ENCODE measurements around the gene SULT1A3.
"Not testable (repeated sequence)": the region's sequence is repeated elsewhere in the genome, so short reads cannot be mapped to it uniquely, and the experiment has no call there.

The SULT1A3 gene

GRCh38 chr16:30176876-30177275 is 22.2 kb upstream of the SULT1A3 start:
- H3K27me3 ChIP-seq (ENCODE audit: insufficient read depth, low read length); H3K27ac ChIP-seq (ENCODE audit: low read depth, low read length); H3K79me2 ChIP-seq (ENCODE audit: control insufficient read depth, insufficient read depth, low read length, unreplicated experiment); H3K4me3 ChIP-seq (ENCODE audit: low read depth, low read length); H2AFZ ChIP-seq (ENCODE audit: low read length, unreplicated experiment); H3K4me1 ChIP-seq (ENCODE audit: control insufficient read depth, insufficient read depth, low read length, unreplicated experiment); H3K36me3 ChIP-seq (ENCODE audit: insufficient read depth, low read length): not testable (repeated sequence)

DNA sequence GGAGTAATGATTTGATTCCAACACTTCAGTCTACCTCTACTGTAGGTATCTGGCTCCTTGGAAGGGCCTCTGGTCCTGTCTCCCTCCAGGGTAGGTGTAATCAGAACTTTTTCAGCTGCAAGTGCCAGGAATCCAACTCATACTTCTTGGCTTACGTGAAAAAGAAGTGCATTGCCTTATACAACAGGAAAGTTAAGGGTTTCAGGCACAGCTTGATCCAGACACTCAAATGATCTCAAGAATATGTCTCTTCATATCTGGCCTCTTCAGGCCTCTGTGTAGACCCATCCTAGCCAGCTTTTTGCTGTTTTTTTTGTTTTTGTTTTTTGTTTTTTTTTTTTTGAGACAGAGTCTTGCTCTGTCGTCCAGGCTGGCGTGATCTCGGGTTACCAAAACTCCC is 19.9 kb upstream of the SULT1A3 start:
- H3K27ac ChIP-seq (ENCODE audit: low read depth, low read length) = no peak overlapping the region
- no peaks in the 10 kb centered on the region for H3K36me3 ChIP-seq (ENCODE audit: insufficient read depth, low read length)

GRCh38 chr16:30179931-30180330 is 19.1 kb upstream of the SULT1A3 start:
- Histone ChIP-seq H2AFZ (ENCODE audit: low read length, unreplicated experiment) (no peak overlapping the region), H3K4me1 (ENCODE audit: control insufficient read depth, insufficient read depth, low read length, unreplicated experiment) (no peaks in the 10 kb centered on the region), H3K27me3 (ENCODE audit: insufficient read depth, low read length) (no peaks in the 10 kb centered on the region), H3K27ac (ENCODE audit: low read depth, low read length) (no peak overlapping the region), H3K79me2 (ENCODE audit: control insufficient read depth, insufficient read depth, low read length, unreplicated experiment) (no peaks in the 10 kb centered on the region), H3K36me3 (ENCODE audit: insufficient read depth, low read length) (no peaks in the 10 kb centered on the region), H3K4me3 (ENCODE audit: low read depth, low read length) (no peak overlapping the region)

More for the DNA sequence above, 19.9 kb upstream of the SULT1A3 start:
- H3K27me3 ChIP-seq (ENCODE audit: insufficient read depth, low read length) = no peaks in the 10 kb centered on the region
- no peaks in the 10 kb centered on the region for H3K4me1 ChIP-seq (ENCODE audit: control insufficient read depth, insufficient read depth, low read length, unreplicated experiment)
- no peak overlapping the region for H2AFZ ChIP-seq (ENCODE audit: low read length, unreplicated experiment)
- no peak overlapping the region for H3K4me3 ChIP-seq (ENCODE audit: low read depth, low read length)
- no peaks in the 10 kb centered on the region for H3K79me2 ChIP-seq (ENCODE audit: control insufficient read depth, insufficient read depth, low read length, unreplicated experiment)

DNA sequence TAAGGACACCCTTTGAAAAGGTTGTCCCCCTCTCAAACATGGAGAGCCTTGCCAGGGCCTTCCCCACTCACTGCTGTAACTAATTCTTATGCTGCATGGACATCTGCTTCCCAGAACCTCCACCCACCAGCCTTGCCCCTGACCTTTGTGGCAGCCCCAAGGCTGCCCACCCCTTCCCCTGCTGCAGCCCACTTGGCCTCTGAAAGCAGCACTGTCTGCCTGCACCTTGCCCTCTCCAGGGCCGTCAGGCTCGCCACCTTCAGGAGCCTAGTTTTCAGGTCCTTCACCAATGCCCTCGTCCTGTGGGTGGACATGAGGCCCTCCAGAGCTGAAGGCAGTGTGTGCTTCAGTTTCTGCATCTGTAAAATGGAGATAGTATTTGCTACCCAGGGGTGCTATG is 18.3 kb upstream of the SULT1A3 start:
- no peaks in the 10 kb centered on the region for H3K36me3 ChIP-seq (ENCODE audit: insufficient read depth, low read length)

GRCh38 chr16:30183233-30184095 is 15.6 kb upstream of the SULT1A3 start, which contains the start of gene CORO1A:
Gene CORO1A, plus strand, starts transcription at chr16:30183602. Its CDS starts 1,608 bp downstream, at chr16:30185210.
- Histone ChIP-seq H3K36me3 (ENCODE audit: insufficient read depth, low read length) (no peaks in the 10 kb centered on the region), H3K4me1 (ENCODE audit: control insufficient read depth, insufficient read depth, low read length, unreplicated experiment) (no peaks in the 10 kb centered on the region), H3K27me3 (ENCODE audit: insufficient read depth, low read length) (no peaks in the 10 kb centered on the region), H2AFZ (ENCODE audit: low read length, unreplicated experiment) (peak within 1 kb of the TSS; percentile 37), H3K4me3 (ENCODE audit: low read depth, low read length) (peak within 1 kb of the TSS; percentile 77), H3K79me2 (ENCODE audit: control insufficient read depth, insufficient read depth, low read length, unreplicated experiment) (no peaks in the 10 kb centered on the region), H3K27ac (ENCODE audit: low read depth, low read length) (no peak within 1 kb of the TSS)

More for the DNA sequence above, 18.3 kb upstream of the SULT1A3 start:
- H3K4me1 ChIP-seq (ENCODE audit: control insufficient read depth, insufficient read depth, low read length, unreplicated experiment) = no peaks in the 10 kb centered on the region
- no peaks in the 10 kb centered on the region for H3K27me3 ChIP-seq (ENCODE audit: insufficient read depth, low read length)
- H3K27ac ChIP-seq (ENCODE audit: low read depth, low read length) = no peak overlapping the region
- no peak overlapping the region for H3K4me3 ChIP-seq (ENCODE audit: low read depth, low read length)
- no peaks in the 10 kb centered on the region for H3K79me2 ChIP-seq (ENCODE audit: control insufficient read depth, insufficient read depth, low read length, unreplicated experiment)
- H2AFZ ChIP-seq (ENCODE audit: low read length, unreplicated experiment) = no peak overlapping the region

DNA sequence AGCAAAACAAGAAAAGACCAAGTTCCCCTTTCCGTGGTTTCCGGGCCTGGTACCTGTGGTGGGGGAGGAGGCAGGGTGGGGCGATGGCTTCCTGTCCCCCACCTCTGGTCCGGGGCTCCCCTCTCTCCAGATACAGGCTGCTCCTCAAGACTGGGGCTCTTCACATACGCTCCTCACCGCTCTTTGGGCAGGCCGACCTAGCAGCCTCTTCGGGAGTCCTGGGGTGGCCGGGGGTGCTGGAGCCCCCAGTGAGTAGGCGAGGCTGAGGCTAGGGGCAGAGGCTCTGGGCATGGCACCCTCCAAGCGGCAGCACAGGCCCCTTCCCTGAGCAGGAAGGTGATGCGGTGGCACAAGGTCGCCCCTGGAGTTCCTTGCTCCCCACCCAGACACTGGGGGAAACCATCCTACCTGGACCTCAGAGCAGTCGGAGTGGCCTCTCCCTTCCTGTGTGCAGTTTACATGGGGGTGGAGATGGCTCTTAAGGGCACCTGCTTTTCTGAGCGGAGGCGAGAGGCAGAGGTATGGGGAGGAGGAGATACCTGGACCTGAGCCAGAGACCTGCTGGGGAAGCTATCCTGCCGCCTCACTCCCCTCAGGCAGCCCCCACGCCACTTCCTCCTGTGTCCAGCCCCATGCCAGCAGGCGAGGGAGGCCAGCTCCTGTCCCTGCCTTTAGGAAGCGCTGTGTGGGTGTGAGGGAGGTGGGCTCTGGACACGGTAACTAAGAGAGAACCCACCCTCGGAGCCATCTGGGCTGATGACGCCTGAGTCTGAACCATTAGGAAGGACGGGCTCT is 14.8 kb upstream of the SULT1A3 start:
- no peak overlapping the region for H2AFZ ChIP-seq (ENCODE audit: low read length, unreplicated experiment)

GRCh38 chr16:30184891-30185682 is 14.0 kb upstream of the SULT1A3 start:
- Histone ChIP-seq H3K36me3 (ENCODE audit: insufficient read depth, low read length) (no peaks in the 10 kb centered on the region), H3K79me2 (ENCODE audit: control insufficient read depth, insufficient read depth, low read length, unreplicated experiment) (no peaks in the 10 kb centered on the region), H2AFZ (ENCODE audit: low read length, unreplicated experiment) (no peak overlapping the region), H3K4me1 (ENCODE audit: control insufficient read depth, insufficient read depth, low read length, unreplicated experiment) (no peaks in the 10 kb centered on the region), H3K4me3 (ENCODE audit: low read depth, low read length) (no peak overlapping the region), H3K27ac (ENCODE audit: low read depth, low read length) (no peak overlapping the region), H3K27me3 (ENCODE audit: insufficient read depth, low read length) (no peaks in the 10 kb centered on the region)

More for the DNA sequence above, 14.8 kb upstream of the SULT1A3 start:
- Histone ChIP-seq H3K36me3 (ENCODE audit: insufficient read depth, low read length) (no peaks in the 10 kb centered on the region), H3K27ac (ENCODE audit: low read depth, low read length) (no peak overlapping the region), H3K27me3 (ENCODE audit: insufficient read depth, low read length) (no peaks in the 10 kb centered on the region), H3K79me2 (ENCODE audit: control insufficient read depth, insufficient read depth, low read length, unreplicated experiment) (no peaks in the 10 kb centered on the region), H3K4me3 (ENCODE audit: low read depth, low read length) (peak overlapping the region; percentile 77), H3K4me1 (ENCODE audit: control insufficient read depth, insufficient read depth, low read length, unreplicated experiment) (no peaks in the 10 kb centered on the region)

DNA sequence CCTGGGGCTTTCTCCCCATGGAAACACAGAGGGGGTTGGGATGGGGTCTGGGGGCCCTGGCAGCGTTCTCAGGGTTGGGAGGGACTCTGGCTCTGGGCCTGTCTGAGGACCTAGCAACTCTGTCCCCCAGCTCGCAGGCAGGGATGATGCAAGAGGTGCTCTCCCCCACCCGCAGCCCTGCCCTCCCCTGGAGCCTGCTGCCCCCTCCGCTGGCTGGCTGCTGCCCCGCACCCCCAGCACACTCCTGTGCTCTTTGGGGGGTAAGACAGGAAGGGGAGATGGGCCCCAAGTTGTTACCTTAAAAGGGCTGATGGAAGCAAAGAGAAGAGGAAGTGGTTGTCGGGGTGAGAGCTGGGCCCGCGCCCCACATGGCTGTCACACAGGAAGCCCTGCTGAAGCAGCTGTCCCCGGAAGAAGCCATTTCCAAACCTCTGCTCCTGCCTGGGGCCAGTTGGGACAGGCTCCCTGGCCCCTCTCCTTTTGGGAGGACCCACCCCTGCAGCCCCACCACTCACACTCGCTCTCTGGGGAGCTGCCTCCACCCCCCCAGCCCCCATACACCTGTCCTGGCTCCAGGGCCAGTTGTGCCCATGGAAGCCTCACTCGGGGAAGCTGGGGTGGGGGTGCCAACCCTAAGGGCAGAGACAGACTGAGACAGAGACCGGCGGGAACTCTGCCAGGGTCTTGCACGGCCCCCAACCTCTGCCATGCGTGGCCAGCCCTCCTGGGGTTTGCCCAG is 13.2 kb upstream of the SULT1A3 start:
- Histone ChIP-seq H2AFZ (ENCODE audit: low read length, unreplicated experiment) (no peak overlapping the region), H3K27me3 (ENCODE audit: insufficient read depth, low read length) (no peaks in the 10 kb centered on the region), H3K4me3 (ENCODE audit: low read depth, low read length) (no peak overlapping the region), H3K27ac (ENCODE audit: low read depth, low read length) (no peak overlapping the region), H3K79me2 (ENCODE audit: control insufficient read depth, insufficient read depth, low read length, unreplicated experiment) (no peaks in the 10 kb centered on the region), H3K36me3 (ENCODE audit: insufficient read depth, low read length) (no peaks in the 10 kb centered on the region), H3K4me1 (ENCODE audit: control insufficient read depth, insufficient read depth, low read length, unreplicated experiment) (no peaks in the 10 kb centered on the region)

DNA sequence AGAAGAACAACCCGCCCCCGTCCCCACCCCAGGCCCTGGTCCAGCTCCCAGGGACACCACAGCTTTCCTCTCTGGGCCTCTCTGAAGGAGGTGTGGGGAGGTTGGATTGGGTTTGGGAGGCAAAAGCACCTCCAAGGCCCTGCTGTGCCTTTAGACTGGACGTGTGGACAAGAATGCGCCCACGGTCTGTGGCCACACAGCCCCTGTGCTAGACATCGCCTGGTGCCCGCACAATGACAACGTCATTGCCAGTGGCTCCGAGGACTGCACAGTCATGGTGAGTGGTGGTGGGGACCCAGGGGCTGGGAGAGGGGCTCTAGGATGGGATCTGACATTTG is 12.6 kb upstream of the SULT1A3 start:
- Histone ChIP-seq H3K4me1 (ENCODE audit: control insufficient read depth, insufficient read depth, low read length, unreplicated experiment) (no peaks in the 10 kb centered on the region), H3K79me2 (ENCODE audit: control insufficient read depth, insufficient read depth, low read length, unreplicated experiment) (no peaks in the 10 kb centered on the region), H3K36me3 (ENCODE audit: insufficient read depth, low read length) (no peaks in the 10 kb centered on the region), H2AFZ (ENCODE audit: low read length, unreplicated experiment) (no peak overlapping the region), H3K27ac (ENCODE audit: low read depth, low read length) (no peak overlapping the region), H3K4me3 (ENCODE audit: low read depth, low read length) (no peak overlapping the region), H3K27me3 (ENCODE audit: insufficient read depth, low read length) (no peaks in the 10 kb centered on the region)

All from ACC112 (cell line).